Ovary (tissue), 3 donors: ENCODE measurements around the gene RHD.
"Not testable (repeated sequence)": the region's sequence is repeated elsewhere in the genome, so short reads cannot be mapped to it uniquely, and the experiment has no call there.

Source experiments
- EP300 ChIP-seq: sonication (generic); formaldehyde crosslinking; IDR thresholded peaks from one replicate; pipeline ENCODE4 v1.6.1; 2017; ENCODE audit warnings: antibody characterized with exemption
- POLR2A ChIP-seq: fragments of 450-650 bp; IDR thresholded peaks from one replicate; pipeline ENCODE4 v1.6.1; 2017; ENCODE audit warnings: antibody characterized with exemption, mild to moderate bottlenecking, moderate library complexity
- TF ChIP-seq, protein P1 (sequence below), 3 donors: fragments of 450-650 bp in 2 of 3; fragments of 200-600 bp in 1 of 3; IDR thresholded peaks; one replicate each; pipeline versions ENCODE4 v1.5.1 to v1.8.0; 2016 to 2022; ENCODE audit warnings: antibody characterized with exemption in 3 of 3, mild to moderate bottlenecking in 1 of 3
- donor health status: DM: no; HTN: no; CAD: no.

DNA sequence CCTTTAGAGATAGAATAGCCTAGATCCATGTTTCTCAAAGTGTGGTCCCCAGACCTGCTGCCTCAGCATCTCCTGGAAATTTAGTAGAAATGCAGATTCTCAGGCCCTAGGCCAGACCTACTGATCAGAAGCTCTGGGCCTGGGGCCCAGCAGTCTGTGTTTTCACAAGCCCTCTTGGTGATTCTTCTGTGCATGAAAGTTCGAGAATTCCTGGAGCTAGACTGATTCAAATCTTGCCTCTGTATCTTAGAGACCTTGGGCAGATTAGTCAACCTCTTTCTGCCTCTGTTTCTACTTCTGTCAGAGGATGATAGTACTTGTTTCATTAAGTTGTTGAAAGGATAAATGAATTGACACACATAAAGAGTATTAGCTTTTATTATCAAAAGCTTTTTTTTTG is 5.0 kb downstream of the RHD start:
- TF ChIP-seq POLR2A, EP300: not testable (repeated sequence)
- TF ChIP-seq, protein P1, sequence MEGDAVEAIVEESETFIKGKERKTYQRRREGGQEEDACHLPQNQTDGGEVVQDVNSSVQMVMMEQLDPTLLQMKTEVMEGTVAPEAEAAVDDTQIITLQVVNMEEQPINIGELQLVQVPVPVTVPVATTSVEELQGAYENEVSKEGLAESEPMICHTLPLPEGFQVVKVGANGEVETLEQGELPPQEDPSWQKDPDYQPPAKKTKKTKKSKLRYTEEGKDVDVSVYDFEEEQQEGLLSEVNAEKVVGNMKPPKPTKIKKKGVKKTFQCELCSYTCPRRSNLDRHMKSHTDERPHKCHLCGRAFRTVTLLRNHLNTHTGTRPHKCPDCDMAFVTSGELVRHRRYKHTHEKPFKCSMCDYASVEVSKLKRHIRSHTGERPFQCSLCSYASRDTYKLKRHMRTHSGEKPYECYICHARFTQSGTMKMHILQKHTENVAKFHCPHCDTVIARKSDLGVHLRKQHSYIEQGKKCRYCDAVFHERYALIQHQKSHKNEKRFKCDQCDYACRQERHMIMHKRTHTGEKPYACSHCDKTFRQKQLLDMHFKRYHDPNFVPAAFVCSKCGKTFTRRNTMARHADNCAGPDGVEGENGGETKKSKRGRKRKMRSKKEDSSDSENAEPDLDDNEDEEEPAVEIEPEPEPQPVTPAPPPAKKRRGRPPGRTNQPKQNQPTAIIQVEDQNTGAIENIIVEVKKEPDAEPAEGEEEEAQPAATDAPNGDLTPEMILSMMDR (IDR thresholded peaks at IDR 0.05): not testable (repeated sequence)
